Neural progenitor cell (in vitro differentiated cells): ENCODE data around the gene SAA4. TPM values are rescaled to one million over a fixed set of nuclear protein-coding genes. Genes with fewer than 3 reads are reported as not detected.

ENCODE experiments used
- DNase-seq: peaks from one replicate; pipeline ENCODE4 v3.0.0-alpha.2; 2016; ENCODE audit warnings: low spot score
- H2AFZ ChIP-seq: fragments of 200-600 bp; sonication (generic); replicated peaks from 2 replicates; pipeline ENCODE4 v1.6.1; 2016; ENCODE audit warnings: antibody characterized with exemption
- H3F3A ChIP-seq: fragments of 200-600 bp; sonication (generic); 2 replicates; pipeline ENCODE4 v1.6.1; 2016; ENCODE audit warnings: antibody characterized with exemption, low read depth
- H3K27ac ChIP-seq: fragments of 200-600 bp; sonication (generic); 2 replicates; pipeline ENCODE4 v1.5.1; 2016; ENCODE audit warnings: mild to moderate bottlenecking
- H3K27me3 ChIP-seq: fragments of 200-600 bp; sonication (generic); 2 replicates; pipeline ENCODE4 v1.6.1; 2016; ENCODE audit warnings: mild to moderate bottlenecking, moderate library complexity
- H3K36me3 ChIP-seq: fragments of 200-600 bp; sonication (generic); 2 replicates; pipeline ENCODE4 v1.5.1; 2016
- H3K4me1 ChIP-seq: fragments of 200-600 bp; sonication (generic); 2 replicates; pipeline ENCODE4 v1.6.1; 2016; ENCODE audit warnings: mixed run types
- H3K4me2 ChIP-seq: fragments of 200-600 bp; sonication (generic); 2 replicates; pipeline ENCODE4 v1.6.1; 2016
- H3K4me3 ChIP-seq: fragments of 200-600 bp; sonication (generic); 2 replicates; pipeline ENCODE4 v1.5.1; 2016
- H3K79me2 ChIP-seq: fragments of 200-600 bp; sonication (generic); 2 replicates; pipeline ENCODE4 v1.6.1; 2016; ENCODE audit warnings: low read depth
- H3K9ac ChIP-seq: fragments of 200-600 bp; sonication (generic); 2 replicates; pipeline ENCODE4 v1.6.1; 2016
- H3K9me3 ChIP-seq: fragments of 200-600 bp; sonication (generic); 2 replicates; pipeline ENCODE4 v1.5.1; 2016; ENCODE audit warnings: low read depth
- H4K20me1 ChIP-seq: fragments of 200-600 bp; sonication (generic); 2 replicates; pipeline ENCODE4 v1.6.1; 2016; ENCODE audit warnings: low read depth
- H3K27ac Mint-ChIP-seq: 3 replicates; pipeline ENCODE4 v1.8.0; 2021; ENCODE audit warnings: mixed read lengths
- H3K27me3 Mint-ChIP-seq: 2 replicates; pipeline ENCODE4 v1.8.0; 2022; ENCODE audit warnings: low read depth, mild to moderate bottlenecking, inconsistent platforms, moderate library complexity, mixed read lengths; ENCODE audit not compliant: insufficient read depth
- H3K36me3 Mint-ChIP-seq: 3 replicates; pipeline ENCODE4 v1.8.0; 2021; ENCODE audit warnings: mixed read lengths
- H3K4me1 Mint-ChIP-seq: 3 replicates; pipeline ENCODE4 v1.8.0; 2021; ENCODE audit warnings: mixed read lengths
- H3K4me3 Mint-ChIP-seq: 3 replicates; pipeline ENCODE4 v1.8.0; 2021; ENCODE audit warnings: mild to moderate bottlenecking, moderate library complexity, mixed read lengths
- H3K9me3 Mint-ChIP-seq: 3 replicates; pipeline ENCODE4 v1.8.0; 2020; ENCODE audit warnings: mixed read lengths
- EZH2 ChIP-seq: fragments of 200-600 bp; sonication (generic); IDR thresholded peaks from 2 replicates; pipeline ENCODE4 v1.6.1; 2017; ENCODE audit warnings: antibody characterized with exemption, mild to moderate bottlenecking, moderate library complexity
- EZH2phosphoT487 ChIP-seq: fragments of 200-600 bp; sonication (generic); IDR thresholded peaks from 2 replicates; pipeline ENCODE4 v1.6.1; 2017; ENCODE audit warnings: antibody characterized with exemption
- total RNA-seq: library from RNA; depleted of rRNA; stranded (reverse); fragments of >200 nt; gene quantifications from 2 replicates; pipeline ENCODE4 v1.2.3, GENCODE V29; 2015; ENCODE audit warnings: low replicate concordance
- TF ChIP-seq, protein P1 (sequence below): fragments of 200-600 bp; sonication (generic); IDR thresholded peaks from 2 replicates; pipeline ENCODE4 v1.5.1; 2017; ENCODE audit warnings: antibody characterized with exemption, mild to moderate bottlenecking

Gene SAA4
- total RNA-seq, 1 donor from 2014 or later, result not detected

DNA sequence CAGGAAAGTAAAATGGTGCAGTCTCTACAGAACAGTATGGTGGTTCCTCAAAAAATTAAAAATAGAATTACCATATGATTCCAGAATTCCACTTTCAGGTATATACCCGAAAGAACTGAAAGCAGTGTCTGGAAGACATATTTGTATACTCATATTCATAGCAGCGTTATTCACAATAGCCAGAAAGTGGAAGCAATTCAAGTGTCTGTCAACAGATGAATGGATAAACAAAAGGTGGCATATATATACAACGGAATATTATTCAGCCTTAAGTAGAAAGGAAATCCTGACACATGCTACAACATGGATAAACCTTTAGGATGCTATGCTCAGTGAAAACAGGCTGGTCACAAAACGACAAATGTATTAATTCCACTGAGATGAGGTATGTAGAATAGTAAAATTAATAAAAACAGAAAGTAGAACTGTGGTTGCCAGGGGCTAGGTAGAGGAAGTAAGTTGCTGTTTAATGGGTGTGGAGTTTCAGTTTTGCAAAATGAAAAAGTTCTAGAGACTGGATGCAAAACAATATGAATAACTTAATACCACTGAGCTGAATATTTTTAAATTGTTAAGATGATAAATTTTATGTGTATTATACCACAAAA lies 43.9 kb upstream of the SAA4 start:
- Histone ChIP-seq H3K27ac (no peak overlapping the region), H2AFZ (no peak overlapping the region), H3K4me1 (no peaks in the 10 kb centered on the region), H3K4me3 (no peak overlapping the region), H3K4me2 (no peak overlapping the region), H3K9ac (peak overlapping the region; percentile 25), H3K79me2 (no peaks in the 10 kb centered on the region), H3K9me3 (no peaks in the 10 kb centered on the region), H3K36me3 (no peaks in the 10 kb centered on the region), H3K27me3 (no peaks in the 10 kb centered on the region), H3F3A (no peaks in the 10 kb centered on the region), H4K20me1 (no peaks in the 10 kb centered on the region)
- H3K27ac Mint-ChIP-seq, result no peak overlapping the region
- no peaks in the 10 kb centered on the region for H3K9me3 Mint-ChIP-seq
- TF ChIP-seq, protein P1, sequence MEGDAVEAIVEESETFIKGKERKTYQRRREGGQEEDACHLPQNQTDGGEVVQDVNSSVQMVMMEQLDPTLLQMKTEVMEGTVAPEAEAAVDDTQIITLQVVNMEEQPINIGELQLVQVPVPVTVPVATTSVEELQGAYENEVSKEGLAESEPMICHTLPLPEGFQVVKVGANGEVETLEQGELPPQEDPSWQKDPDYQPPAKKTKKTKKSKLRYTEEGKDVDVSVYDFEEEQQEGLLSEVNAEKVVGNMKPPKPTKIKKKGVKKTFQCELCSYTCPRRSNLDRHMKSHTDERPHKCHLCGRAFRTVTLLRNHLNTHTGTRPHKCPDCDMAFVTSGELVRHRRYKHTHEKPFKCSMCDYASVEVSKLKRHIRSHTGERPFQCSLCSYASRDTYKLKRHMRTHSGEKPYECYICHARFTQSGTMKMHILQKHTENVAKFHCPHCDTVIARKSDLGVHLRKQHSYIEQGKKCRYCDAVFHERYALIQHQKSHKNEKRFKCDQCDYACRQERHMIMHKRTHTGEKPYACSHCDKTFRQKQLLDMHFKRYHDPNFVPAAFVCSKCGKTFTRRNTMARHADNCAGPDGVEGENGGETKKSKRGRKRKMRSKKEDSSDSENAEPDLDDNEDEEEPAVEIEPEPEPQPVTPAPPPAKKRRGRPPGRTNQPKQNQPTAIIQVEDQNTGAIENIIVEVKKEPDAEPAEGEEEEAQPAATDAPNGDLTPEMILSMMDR, result no peak
- TF ChIP-seq EZH2phosphoT487, result no peak
- no peak overlapping the region for H3K4me3 Mint-ChIP-seq
- no peaks in the 10 kb centered on the region for H3K4me1 Mint-ChIP-seq
- H3K36me3 Mint-ChIP-seq, result peaks cover 18% of the 10 kb centered on the region
- H3K27me3 Mint-ChIP-seq, result no peaks in the 10 kb centered on the region
- no peak for DNase-seq

DNA sequence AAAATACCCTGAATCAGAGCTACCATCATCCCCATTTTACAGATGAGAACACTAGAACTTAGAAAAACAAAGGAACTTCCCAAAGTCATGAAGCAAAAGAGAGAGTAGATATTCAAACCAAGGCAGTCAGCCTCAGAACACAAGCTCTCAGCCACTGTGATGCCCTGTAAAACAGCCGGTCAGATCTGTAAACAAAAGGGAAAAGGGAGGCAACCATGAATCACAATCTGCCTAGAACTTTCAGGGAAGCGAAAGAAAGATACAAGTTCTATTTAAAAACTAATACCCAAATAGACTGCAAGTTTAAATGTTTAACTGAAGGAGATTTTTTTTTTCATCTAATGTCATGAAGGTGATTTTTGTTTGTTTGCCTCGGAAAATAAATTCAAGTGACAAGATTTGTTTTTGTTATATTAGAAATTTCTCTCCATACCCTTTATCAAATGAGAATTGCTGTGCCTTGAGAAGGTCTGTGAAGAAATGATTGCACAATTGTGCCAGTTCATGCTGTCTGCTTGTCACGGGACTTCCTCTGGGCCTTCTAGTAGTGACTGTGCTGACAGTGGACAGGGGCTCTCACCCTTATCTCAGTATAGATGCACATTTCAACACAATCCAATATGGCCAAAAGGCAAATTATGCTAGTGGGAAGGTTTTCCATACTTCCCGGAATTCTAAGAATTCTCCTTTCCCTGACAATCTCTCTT lies 41.1 kb upstream of the SAA4 start:
- Mint-ChIP-seq H3K27ac (no peak overlapping the region), H3K9me3 (no peaks in the 10 kb centered on the region)

DNA sequence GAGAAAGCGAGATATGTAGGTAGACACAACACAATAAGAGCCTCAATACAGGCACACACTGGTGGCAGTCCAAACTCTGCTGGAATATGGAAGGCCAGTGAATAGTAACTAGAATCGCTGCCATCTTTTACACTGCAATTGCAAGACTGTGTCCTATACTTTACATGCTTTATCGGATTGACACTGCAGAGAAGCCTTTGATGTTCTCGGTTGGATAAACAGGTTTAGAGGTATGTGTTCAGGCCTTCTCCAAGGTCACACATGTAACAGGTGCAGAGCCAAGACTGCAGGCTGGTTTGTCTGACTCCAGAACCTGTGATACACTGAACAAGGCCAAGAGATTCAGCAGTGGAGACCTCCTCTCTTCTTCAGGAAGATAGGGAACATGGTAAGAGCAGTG lies 34.6 kb upstream of the SAA4 start:
- H3K4me3 Mint-ChIP-seq, result no peak overlapping the region
- no peaks in the 10 kb centered on the region for H3K79me2 ChIP-seq
- H3K27me3 ChIP-seq, result no peaks in the 10 kb centered on the region
- H3K4me3 ChIP-seq, result no peak overlapping the region
- H3K36me3 Mint-ChIP-seq, result peaks cover 4% of the 10 kb centered on the region
- DNase-seq, result no peak
- no peaks in the 10 kb centered on the region for H3K36me3 ChIP-seq
- H3K9ac ChIP-seq, result no peak overlapping the region
- no peaks in the 10 kb centered on the region for H3K9me3 ChIP-seq
- no peak overlapping the region for H2AFZ ChIP-seq
- H3K9me3 Mint-ChIP-seq, result no peaks in the 10 kb centered on the region
- no peaks in the 10 kb centered on the region for H3F3A ChIP-seq
- H4K20me1 ChIP-seq, result no peaks in the 10 kb centered on the region
- TF ChIP-seq, protein P1, result no peak
- no peak for TF ChIP-seq EZH2
- no peak for TF ChIP-seq EZH2phosphoT487
- no peaks in the 10 kb centered on the region for H3K4me1 ChIP-seq
- peaks cover 6% of the 10 kb centered on the region for H3K27me3 Mint-ChIP-seq
- H3K27ac Mint-ChIP-seq, result no peak overlapping the region
- no peaks in the 10 kb centered on the region for H3K4me1 Mint-ChIP-seq
- no peak overlapping the region for H3K27ac ChIP-seq
- H3K4me2 ChIP-seq, result no peak overlapping the region

More for the DNA sequence above, 41.1 kb upstream of the SAA4 start:
- H2AFZ ChIP-seq, result no peak overlapping the region
- no peak for DNase-seq
- no peaks in the 10 kb centered on the region for H3F3A ChIP-seq
- TF ChIP-seq EZH2 (no peak), EZH2phosphoT487 (no peak)
- TF ChIP-seq, protein P1, result no peak
- H3K36me3 ChIP-seq, result no peaks in the 10 kb centered on the region
- H4K20me1 ChIP-seq, result no peaks in the 10 kb centered on the region
- no peaks in the 10 kb centered on the region for H3K4me1 Mint-ChIP-seq
- H3K4me3 Mint-ChIP-seq, result no peak overlapping the region
- no peaks in the 10 kb centered on the region for H3K27me3 ChIP-seq
- H3K9me3 ChIP-seq, result no peaks in the 10 kb centered on the region
- H3K79me2 ChIP-seq, result no peaks in the 10 kb centered on the region
- H3K4me3 ChIP-seq, result no peak overlapping the region
- H3K27me3 Mint-ChIP-seq, result no peaks in the 10 kb centered on the region
- no peak overlapping the region for H3K27ac ChIP-seq
- peaks cover 15% of the 10 kb centered on the region for H3K36me3 Mint-ChIP-seq
- H3K4me2 ChIP-seq, result no peak overlapping the region
- no peaks in the 10 kb centered on the region for H3K4me1 ChIP-seq
- no peak overlapping the region for H3K9ac ChIP-seq
